Adrenal gland (tissue), 12 donors: ENCODE measurements around the gene OTULIN. TPM values are rescaled to one million over a fixed set of nuclear protein-coding genes. Genes with fewer than 3 reads are reported as not detected.

ENCODE experiments used
- DNase-seq, 7 donors: peaks; one replicate each; pipeline ENCODE4 v3.0.0-alpha.2; 2019 to 2020
- H3K27ac ChIP-seq, 5 donors: fragments of 200-600 bp; sonication (generic) in 4 of 5; 1 replicate in 3 of 5; 2 replicates in 2 of 5; pipeline versions ENCODE4 v1.5.1 to v1.8.0; 2016 to 2020; ENCODE audit warnings: mild to moderate bottlenecking in 1 of 5
- H3K27me3 ChIP-seq: fragments of 200-600 bp; 2 replicates; pipeline ENCODE4 v1.8.0; 2021
- H3K36me3 ChIP-seq, 2 donors: fragments of 200-600 bp; replicated peaks in 1 of 2; 1 replicate in 1 of 2; 2 replicates in 1 of 2; pipeline versions ENCODE4 v1.5.1 to v1.8.0; 2018 to 2022
- H3K4me1 ChIP-seq, 2 donors: fragments of 200-600 bp; replicated peaks in 1 of 2; 1 replicate in 1 of 2; 2 replicates in 1 of 2; pipeline versions ENCODE4 v1.5.1 to v1.8.0; 2018 to 2021
- H3K4me3 ChIP-seq, 4 donors: fragments of 200-600 bp; sonication (generic) in 3 of 4; one replicate each; pipeline ENCODE4 v1.5.1; 2016 to 2018
- H3K9me3 ChIP-seq, 3 donors: fragments of 200-600 bp; sonication (generic) in 1 of 3; replicated peaks in 1 of 3; 1 replicate in 2 of 3; 2 replicates in 1 of 3; pipeline versions ENCODE4 v1.5.1 to v1.8.0; 2016 to 2021
- POLR2A ChIP-seq, 2 donors: fragments of 450-650 bp; IDR thresholded peaks; one replicate each; pipeline ENCODE4 v1.6.1; 2017; ENCODE audit warnings: antibody characterized with exemption in 2 of 2, mild to moderate bottlenecking in 2 of 2, moderate library complexity in 1 of 2
- WGBS, 4 donors: extraction: QIAGEN DNeasy Blood & Tissue Kit in 2 of 4; methylation state at CpG; one replicate each; pipeline versions ENCODE4 v1.1.5 to v1.1.7; 2013 to 2017; 5-methylcytosine and 5-hydroxymethylcytosine counted together
- intact Hi-C, 2 donors: fragments of 100-400 bp; cut with DNase I; formaldehyde crosslinking; loops; one replicate each; pipeline versions ENCODE4 v1.14.1 to v1.15.0; 2022 to 2023
- polyA plus RNA-seq, 3 donors: library from polyadenylated mRNA; stranded (reverse); fragments of 200-250 nt in 2 of 3; fragments of 350-450 nt in 1 of 3; fragmentation: Illumina TruSeq in 1 of 3; extraction: RNeasy Lipid Tissue Mini Kit (QIAGEN cat#74804) in 1 of 3; gene quantifications; one replicate each; pipeline ENCODE4 v1.2.3, GENCODE V29; 2013 to 2014
- total RNA-seq, 9 donors: library from RNA; depleted of rRNA in 4 of 9; stranded (reverse); fragments of >200 nt in 4 of 9; fragments of 120-200 nt in 1 of 9; fragmentation: NEBNext Ultra II Directional in 1 of 9; extraction: Animal tissue kit (Norgen Biotek cat#: 25700) in 1 of 9; gene quantifications; one replicate each; pipeline versions ENCODE4 v1.1.0 to v1.2.4, GENCODE V29; 2013 to 2023
- TF ChIP-seq, protein P1 (sequence below), 6 experiments: fragments of 450-650 bp in 4 of 6; fragments of 200-600 bp in 2 of 6; sonication (generic) in 1 of 6; IDR thresholded peaks; 1 replicate in 5 of 6; 2 replicates in 1 of 6; pipeline versions ENCODE4 v1.5.1 to v1.8.0; 2016 to 2021; ENCODE audit warnings: antibody characterized with exemption in 6 of 6, mild to moderate bottlenecking in 2 of 6, moderate library complexity in 1 of 6
- donor health status: healthy with polysubstance abuse.
- donor health status: Bipolar disorder and iron deficiency.
- donor health status: DM: yes; HTN: yes; CAD: no.
- donor health status: DM: no; HTN: no; CAD: no.
- donor health status: DM: no; HTN: no; CAD: no.
- donor health status: DM: yes; HTN: yes; CAD: no.

Gene OTULIN
- total and polyA plus RNA-seq, 12 donors = 2.8 to 40.8 (median 20.4) TPM

DNA sequence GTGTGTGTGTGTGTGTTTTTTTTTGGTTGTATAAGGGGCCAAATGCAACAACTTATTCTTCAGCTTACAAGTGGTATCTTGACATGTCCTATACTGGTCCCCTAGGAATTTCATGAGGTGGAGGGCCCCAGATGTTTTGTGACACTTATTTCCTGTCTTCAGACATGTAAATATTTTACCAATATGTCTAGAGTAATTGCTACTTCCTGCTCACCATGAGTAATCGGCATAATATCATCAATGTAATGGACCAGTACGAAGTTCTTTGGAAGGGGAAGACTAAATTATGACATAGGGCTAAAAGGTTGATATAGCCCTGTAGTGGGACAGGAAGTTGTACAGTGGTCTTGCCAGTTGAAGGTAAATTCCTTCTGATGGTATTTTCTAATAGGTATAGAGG, 3.7 kb upstream of the OTULIN start:
- intact Hi-C loops = no loop called here
- Histone ChIP-seq H3K27me3 (no peaks in the 10 kb centered on the region), H3K9me3 (no peaks in the 10 kb centered on the region), H3K4me3 (no peak overlapping the region), H3K4me1 (peaks cover 8 to 15% of the 10 kb centered on the region in 2 donors), H3K27ac (peak overlapping the region in 2 of 5 donors; percentile 29 to 37), H3K36me3 (no peaks in the 10 kb centered on the region)
- TF ChIP-seq, protein P1, sequence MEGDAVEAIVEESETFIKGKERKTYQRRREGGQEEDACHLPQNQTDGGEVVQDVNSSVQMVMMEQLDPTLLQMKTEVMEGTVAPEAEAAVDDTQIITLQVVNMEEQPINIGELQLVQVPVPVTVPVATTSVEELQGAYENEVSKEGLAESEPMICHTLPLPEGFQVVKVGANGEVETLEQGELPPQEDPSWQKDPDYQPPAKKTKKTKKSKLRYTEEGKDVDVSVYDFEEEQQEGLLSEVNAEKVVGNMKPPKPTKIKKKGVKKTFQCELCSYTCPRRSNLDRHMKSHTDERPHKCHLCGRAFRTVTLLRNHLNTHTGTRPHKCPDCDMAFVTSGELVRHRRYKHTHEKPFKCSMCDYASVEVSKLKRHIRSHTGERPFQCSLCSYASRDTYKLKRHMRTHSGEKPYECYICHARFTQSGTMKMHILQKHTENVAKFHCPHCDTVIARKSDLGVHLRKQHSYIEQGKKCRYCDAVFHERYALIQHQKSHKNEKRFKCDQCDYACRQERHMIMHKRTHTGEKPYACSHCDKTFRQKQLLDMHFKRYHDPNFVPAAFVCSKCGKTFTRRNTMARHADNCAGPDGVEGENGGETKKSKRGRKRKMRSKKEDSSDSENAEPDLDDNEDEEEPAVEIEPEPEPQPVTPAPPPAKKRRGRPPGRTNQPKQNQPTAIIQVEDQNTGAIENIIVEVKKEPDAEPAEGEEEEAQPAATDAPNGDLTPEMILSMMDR (IDR thresholded peaks at IDR 0.05) = no peak
- no peak for TF ChIP-seq POLR2A (IDR thresholded peaks at IDR 0.05)
- WGBS, 4 donors = 79 to 96% (median 85%) methylated on average over 2 of the region's 2 CpGs
- DNase-seq = no peak

DNA sequence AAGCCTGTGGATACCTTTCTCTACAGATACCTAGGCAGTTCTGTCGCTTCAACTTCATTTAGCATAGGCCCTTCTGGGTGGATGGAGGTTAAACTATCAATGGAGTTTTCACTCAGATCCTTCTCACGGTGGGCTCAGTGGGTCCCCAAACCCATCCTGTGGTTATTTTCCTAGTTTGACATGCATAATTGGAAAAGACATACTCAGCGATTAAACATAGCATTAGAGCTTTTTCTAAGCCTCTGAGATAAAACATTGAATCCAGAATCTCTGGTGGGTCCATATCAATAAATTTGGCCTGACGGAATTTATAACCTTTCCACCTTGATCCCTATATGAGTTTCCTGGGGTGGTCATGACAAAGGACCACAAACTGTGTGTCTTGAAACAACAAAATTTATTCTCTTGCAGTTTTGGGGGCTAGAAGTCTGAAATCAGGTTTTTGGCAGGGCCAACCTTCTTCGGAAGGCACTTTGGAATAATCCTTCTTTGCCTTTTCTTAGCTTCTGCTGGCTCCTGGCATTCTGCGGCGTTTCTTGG, 1.7 kb upstream of the OTULIN start:
- WGBS, 4 donors = 91 to 98% (median 95%) methylated on average over 7 of the region's 7 CpGs

DNA sequence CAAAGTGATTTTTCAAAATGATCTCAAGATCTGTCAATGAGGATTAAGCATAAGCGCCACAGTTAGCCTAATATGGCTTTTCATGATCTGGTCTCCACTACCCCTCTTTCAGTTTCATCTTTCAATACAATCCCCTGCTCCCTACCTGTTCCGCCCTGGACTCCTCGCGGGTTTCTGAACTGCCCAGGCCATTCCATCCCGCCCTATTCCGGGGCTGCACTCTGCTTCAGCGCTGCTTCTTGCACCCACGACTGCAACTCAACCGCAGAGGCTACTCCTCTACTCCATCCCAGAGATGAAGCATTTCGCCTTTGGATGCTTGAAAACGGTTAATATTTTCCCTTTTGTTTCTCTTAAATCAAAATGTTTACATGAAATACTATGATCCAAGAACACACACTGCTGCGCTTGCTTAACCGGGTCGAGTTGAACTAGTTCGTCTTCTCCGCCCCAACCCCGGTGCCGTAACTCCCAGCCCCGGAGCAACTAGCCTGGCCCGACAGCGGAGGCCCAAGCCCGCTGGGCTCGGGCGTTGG, 716 bp upstream of the OTULIN start:
- DNase-seq = peak in 6 of 7 donors; percentile 16 to 63 (median 28)
- H3K4me3 ChIP-seq = peak overlapping the region in 3 of 4 donors; percentile 63 to 88 (median 78)
- no peaks in the 10 kb centered on the region for H3K27me3 ChIP-seq
- no peak for TF ChIP-seq POLR2A (IDR thresholded peaks at IDR 0.05)
- TF ChIP-seq, protein P1 (IDR thresholded peaks at IDR 0.05) = no peak
- 1 to 2% (median 1%) methylated on average over 19 to 24 of the region's 24 CpGs for WGBS, 4 donors
- no peaks in the 10 kb centered on the region for H3K9me3 ChIP-seq
- peak overlapping the region; percentile 58 to 96 (median 92) for H3K27ac ChIP-seq
- no peaks in the 10 kb centered on the region for H3K36me3 ChIP-seq
- intact Hi-C loops = no loop called here
- peaks cover 10 to 26% of the 10 kb centered on the region in 2 donors for H3K4me1 ChIP-seq

More for the DNA sequence above, 1.7 kb upstream of the OTULIN start:
- Histone ChIP-seq H3K36me3 (no peaks in the 10 kb centered on the region), H3K9me3 (no peaks in the 10 kb centered on the region), H3K27ac (no peak overlapping the region), H3K4me3 (no peak overlapping the region), H3K4me1 (peaks cover 10 to 26% of the 10 kb centered on the region in 2 donors), H3K27me3 (no peaks in the 10 kb centered on the region)
- TF ChIP-seq, protein P1 (IDR thresholded peaks at IDR 0.05) = no peak
- no peak for TF ChIP-seq POLR2A (IDR thresholded peaks at IDR 0.05)
- DNase-seq = no peak
- intact Hi-C loops = no loop called here

DNA sequence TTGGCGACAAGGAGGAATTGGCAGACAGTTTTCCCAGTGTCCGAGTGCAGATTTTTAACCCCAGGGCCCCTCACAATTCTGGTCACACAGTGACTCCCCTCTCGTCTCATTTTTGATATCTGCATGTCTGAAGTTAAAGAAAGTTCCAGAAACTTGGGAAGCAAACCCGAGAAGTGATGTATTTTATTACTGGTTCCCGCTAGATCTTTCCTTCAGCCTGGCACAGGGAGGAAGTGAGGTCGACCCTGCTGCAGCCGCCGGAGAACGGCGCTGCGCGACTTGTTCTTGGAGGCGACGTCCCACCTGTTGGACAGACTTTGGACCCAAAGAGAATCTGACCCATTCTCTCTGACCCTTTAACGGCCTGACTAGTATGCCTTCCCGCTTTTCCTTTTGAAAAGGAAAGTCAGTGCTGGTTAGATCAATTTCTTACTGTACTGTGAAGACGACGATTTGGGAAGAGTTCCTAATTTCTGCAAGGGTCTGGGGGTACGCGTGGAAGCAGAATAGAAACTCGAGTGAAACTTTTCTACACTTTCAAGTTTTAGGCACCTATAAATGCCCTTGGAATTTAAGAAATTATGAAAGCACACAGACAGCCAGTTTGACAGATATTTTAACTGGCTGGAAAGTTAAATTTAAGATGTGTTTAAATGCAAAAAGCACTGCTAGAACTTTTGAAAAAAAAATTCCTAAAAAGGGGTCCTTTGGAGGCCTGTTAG, 744 bp downstream of the OTULIN start:
- TF ChIP-seq, protein P1 (IDR thresholded peaks at IDR 0.05) = no peak
- no peak for TF ChIP-seq POLR2A (IDR thresholded peaks at IDR 0.05)
- Histone ChIP-seq H3K27ac (peak overlapping the region in 4 of 5 donors; percentile 82 to 96 (median 92)), H3K4me1 (peaks cover 10 to 31% of the 10 kb centered on the region in 2 donors), H3K36me3 (no peaks in the 10 kb centered on the region), H3K27me3 (no peaks in the 10 kb centered on the region), H3K9me3 (no peaks in the 10 kb centered on the region), H3K4me3 (peak overlapping the region; percentile 1 to 88 (median 70))
- intact Hi-C loops = no loop called here
- peak in 4 of 7 donors; percentile 49 to 65 (median 54) for DNase-seq
- 1 to 2% (median 1%) methylated on average over 20 to 21 of the region's 21 CpGs for WGBS, 4 donors
